ENCODE results near the gene DPYSL4. TPM values are rescaled to one million over a fixed set of nuclear protein-coding genes. Genes with fewer than 3 reads are reported as not detected.
A peak's percentile ranks its signal among the peaks of the same experiment; 100 is the strongest.

Gene DPYSL4
- total RNA-seq, 1 experiment from 2014 or later: 9.9 TPM

DNA sequence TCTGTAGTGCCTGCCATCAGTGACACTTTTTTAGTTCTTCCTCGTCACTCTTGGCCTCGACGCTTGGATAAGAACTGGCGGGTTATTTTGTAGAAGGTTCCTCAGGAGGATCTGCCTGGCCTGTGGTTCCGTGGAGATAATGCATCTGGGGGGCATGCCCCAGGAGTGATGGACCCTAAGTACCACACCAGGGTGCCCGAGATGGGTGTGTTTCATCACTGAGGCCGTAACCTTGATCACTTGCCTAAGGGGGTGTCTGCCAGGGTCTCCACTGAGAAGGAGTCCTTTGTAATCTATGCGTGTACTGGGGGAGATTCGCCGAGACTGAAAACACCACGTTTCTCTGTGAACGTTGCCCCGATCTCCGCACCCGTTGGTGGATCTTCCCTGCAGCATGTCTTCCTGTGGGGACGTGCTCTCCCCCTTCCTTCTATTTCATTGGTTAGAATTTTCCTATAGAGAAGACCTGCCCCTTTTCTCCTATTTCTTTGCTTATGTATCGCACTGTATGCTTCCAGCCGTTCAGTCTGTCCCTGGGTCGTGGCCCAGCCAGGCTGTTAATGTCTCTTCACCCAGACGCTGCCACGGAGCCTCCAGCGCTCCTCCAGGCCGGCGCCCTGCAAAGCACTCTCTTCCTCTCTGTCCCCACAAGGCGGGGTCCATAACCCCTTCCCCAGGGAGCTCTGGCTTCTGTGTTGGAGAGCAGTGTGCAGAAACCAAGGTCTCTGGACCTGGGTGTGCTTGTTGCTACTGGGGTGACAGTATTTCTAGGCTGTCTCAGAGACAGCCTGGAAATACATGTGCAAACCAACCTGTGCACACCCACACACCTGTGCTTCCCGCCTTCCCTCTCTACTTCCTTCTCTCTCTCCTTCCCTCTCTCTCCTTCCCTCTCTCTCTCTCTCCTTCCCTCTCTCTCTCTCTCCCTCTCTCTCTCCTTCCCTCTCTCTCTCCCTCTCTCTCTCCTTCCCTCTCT is 14.4 kb upstream of the DPYSL4 start:
- ATAC-seq: peak; percentile 62
- Histone ChIP-seq H3K4me3 (ENCODE audit: low read depth in 2 of 2, low read length in 2 of 2) (no peak overlapping the region), H3K27me3 (ENCODE audit: control insufficient read depth, insufficient read depth, low read length) (peaks cover 4% of the 10 kb centered on the region; the same call in 1 of the 2 replicates), H3K27ac (ENCODE audit: low read length) (no peak overlapping the region), H3K9me3 (ENCODE audit: control insufficient read depth, insufficient read depth, low read depth, low read length) (no peaks in the 10 kb centered on the region), H3K36me3 (ENCODE audit: control insufficient read depth, insufficient read depth, low read length) (no peaks in the 10 kb centered on the region), H3K4me1 (ENCODE audit: control insufficient read depth, insufficient read depth, low read length) (peaks cover 12% of the 10 kb centered on the region)
- POLR2A ChIA-PET: no interaction called here
- CTCF ChIA-PET: no interaction called here
- in situ Hi-C loops (cut with HindIII; ENCODE audit: low pct_unique_long_range_greater_than_20kb, low sequenced_read_pairs): no loop called here
- intact Hi-C loops (cut with micrococcal nuclease; ENCODE audit: unreplicated experiment): no loop called here
- BruUV-seq (replicated peaks): no TSS peak
- no peak for DNase-seq (ENCODE audit: low read depth, low spot score)
- TF ChIP-seq TCF7L2 (IDR thresholded peaks at IDR 0.05; ENCODE audit: low read depth, low read length) (no peak), SIN3A (IDR thresholded peaks at IDR 0.05; ENCODE audit: borderline replicate concordance, insufficient read depth, low read depth, low read length) (no peak), POLR2AphosphoS5 (IDR thresholded peaks at IDR 0.05; ENCODE audit: low read depth, low read length) (no peak), REST (IDR thresholded peaks at IDR 0.05; ENCODE audit: insufficient read depth in 1 of 2, low read depth in 2 of 2, low read length in 1 of 2) (no peak)
- TF ChIP-seq, protein P1, sequence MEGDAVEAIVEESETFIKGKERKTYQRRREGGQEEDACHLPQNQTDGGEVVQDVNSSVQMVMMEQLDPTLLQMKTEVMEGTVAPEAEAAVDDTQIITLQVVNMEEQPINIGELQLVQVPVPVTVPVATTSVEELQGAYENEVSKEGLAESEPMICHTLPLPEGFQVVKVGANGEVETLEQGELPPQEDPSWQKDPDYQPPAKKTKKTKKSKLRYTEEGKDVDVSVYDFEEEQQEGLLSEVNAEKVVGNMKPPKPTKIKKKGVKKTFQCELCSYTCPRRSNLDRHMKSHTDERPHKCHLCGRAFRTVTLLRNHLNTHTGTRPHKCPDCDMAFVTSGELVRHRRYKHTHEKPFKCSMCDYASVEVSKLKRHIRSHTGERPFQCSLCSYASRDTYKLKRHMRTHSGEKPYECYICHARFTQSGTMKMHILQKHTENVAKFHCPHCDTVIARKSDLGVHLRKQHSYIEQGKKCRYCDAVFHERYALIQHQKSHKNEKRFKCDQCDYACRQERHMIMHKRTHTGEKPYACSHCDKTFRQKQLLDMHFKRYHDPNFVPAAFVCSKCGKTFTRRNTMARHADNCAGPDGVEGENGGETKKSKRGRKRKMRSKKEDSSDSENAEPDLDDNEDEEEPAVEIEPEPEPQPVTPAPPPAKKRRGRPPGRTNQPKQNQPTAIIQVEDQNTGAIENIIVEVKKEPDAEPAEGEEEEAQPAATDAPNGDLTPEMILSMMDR (IDR thresholded peaks at IDR 0.05): no peak

DNA sequence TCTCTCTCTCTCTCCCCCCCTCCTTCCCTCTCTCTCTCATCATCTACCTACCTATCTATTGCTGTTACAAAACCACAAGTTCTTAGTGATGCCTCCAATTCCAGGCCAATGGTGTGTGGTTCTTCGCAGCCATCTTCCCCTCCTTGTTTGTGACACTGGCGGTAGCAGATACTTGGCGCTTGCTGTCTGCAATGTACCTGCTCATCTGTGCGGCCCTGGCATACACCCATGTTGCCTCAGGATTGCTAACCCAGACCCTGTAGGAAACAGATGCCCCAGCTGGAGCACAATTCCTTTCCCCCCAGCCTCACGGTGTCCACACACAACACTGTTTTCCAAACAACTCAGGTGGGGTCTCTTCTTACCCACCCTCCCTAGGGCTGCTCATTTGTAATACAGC is 13.6 kb upstream of the DPYSL4 start:
- Histone ChIP-seq H3K4me3 (ENCODE audit: low read depth in 2 of 2, low read length in 2 of 2) (no peak overlapping the region), H3K4me1 (ENCODE audit: control insufficient read depth, insufficient read depth, low read length) (peaks cover 12% of the 10 kb centered on the region), H3K27me3 (ENCODE audit: control insufficient read depth, insufficient read depth, low read length) (peaks cover 4% of the 10 kb centered on the region; the same call in 1 of the 2 replicates), H3K27ac (ENCODE audit: low read length) (no peak overlapping the region), H3K36me3 (ENCODE audit: control insufficient read depth, insufficient read depth, low read length) (no peaks in the 10 kb centered on the region), H3K9me3 (ENCODE audit: control insufficient read depth, insufficient read depth, low read depth, low read length) (no peaks in the 10 kb centered on the region)
- TF ChIP-seq, protein P1 (IDR thresholded peaks at IDR 0.05): no peak
- TF ChIP-seq TCF7L2 (IDR thresholded peaks at IDR 0.05; ENCODE audit: low read depth, low read length): no peak
- no peak for TF ChIP-seq SIN3A (IDR thresholded peaks at IDR 0.05; ENCODE audit: borderline replicate concordance, insufficient read depth, low read depth, low read length)
- no peak for TF ChIP-seq POLR2AphosphoS5 (IDR thresholded peaks at IDR 0.05; ENCODE audit: low read depth, low read length)
- no peak for TF ChIP-seq REST (IDR thresholded peaks at IDR 0.05; ENCODE audit: insufficient read depth in 1 of 2, low read depth in 2 of 2, low read length in 1 of 2)
- POLR2A ChIA-PET: no interaction called here
- no TSS peak for BruUV-seq (replicated peaks)
- intact Hi-C loops (cut with micrococcal nuclease; ENCODE audit: unreplicated experiment): no loop called here
- in situ Hi-C loops (cut with HindIII; ENCODE audit: low pct_unique_long_range_greater_than_20kb, low sequenced_read_pairs): no loop called here
- CTCF ChIA-PET: no interaction called here
- ATAC-seq (no peak), DNase-seq (ENCODE audit: low read depth, low spot score) (no peak)

All from Panc1 (cell line).